CD4-positive, alpha-beta T cell treated with Interleukin-15 for 4 hours (primary cell): ENCODE results near the gene MRPL10.

Experiments used
- DNase-seq: peaks from one replicate; pipeline ENCODE4 v3.0.0-alpha.2; 2020; ENCODE audit warnings: low spot score

MRPL10 gene

DNA sequence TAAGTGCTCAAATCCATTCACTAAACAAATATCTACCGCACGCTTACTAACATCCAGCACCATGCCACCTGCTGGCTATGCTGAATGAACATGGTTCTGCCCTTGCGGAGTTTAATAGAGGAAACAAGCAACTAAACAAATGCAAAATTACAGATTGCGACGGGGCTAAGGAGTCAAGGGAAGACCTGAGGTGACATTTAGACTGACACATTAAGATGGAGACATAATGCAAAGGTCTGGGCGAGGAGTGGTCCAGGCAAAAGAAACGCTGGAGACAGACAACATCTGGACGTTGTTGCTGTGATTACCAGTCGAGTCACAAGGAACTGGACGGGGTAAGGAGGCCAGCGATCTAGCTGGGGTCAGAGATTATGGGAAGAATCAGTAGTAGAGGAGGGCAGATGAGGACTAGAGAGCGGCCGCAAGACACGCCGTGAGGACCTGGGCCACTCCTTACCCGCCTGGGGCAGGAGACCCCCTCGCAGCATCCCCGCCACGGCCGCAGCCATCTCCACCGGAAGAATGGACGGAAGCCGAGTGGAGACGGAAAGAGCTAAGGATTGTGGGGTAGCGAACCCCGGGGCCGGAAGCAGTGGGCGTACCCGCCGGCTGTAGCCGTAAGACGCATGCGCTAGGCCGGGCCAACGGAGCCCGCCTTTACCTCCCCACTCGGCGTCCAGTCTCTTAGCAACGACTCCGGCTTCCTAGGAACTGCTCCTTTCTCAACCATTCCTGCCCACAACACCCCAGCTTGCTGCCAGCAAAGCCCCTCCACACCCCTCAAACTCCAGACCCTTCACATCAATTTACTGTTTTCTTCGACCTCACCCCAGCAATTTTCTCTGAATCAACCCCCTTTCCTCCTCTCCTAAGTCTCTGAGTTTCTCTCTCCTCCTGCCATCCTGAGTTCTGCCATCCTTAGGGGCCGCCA is at the start of gene MRPL10, which contains the start of gene LRRC46:
MRPL10 (minus strand) TSS at position 539 of the 931 bp plus-strand sequence; CDS start at position 509, 30 bp downstream.
LRRC46 (plus strand) TSS at position 668 of the 931 bp plus-strand sequence. CDS start 320 bp downstream, outside the sequence.
- peak; percentile 92 for DNase-seq

DNA sequence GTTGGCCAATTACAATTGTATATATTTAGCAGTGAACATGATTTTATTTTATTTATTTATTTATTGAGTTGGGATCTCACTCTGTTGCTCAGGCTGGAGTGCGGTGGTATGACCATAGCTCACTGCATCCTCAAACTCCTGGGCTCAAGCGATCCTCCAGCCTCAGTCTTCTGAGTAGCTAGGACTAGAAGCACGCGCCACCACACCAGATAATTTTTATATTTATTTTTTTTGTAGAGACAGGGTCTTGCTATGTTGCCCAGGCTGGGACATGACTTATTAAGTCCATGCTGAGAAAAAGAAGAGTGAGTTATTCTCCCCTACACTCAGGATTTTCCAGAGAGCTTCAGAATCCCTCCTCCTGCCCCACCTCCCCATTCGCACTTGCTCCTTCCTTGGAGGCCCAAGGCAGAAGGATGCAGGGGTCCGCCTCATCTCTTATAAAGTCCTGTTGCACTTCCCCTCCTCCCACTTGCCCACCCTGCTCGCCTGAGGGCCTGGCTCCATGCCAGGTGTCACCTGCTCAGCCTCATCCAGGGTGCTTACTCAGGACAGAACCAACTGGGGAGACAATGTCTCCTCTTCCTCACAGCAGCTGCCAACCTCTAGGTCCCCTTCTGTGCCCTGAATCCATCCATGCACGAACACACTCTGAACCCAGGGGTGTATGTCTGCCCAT is 48.6 kb upstream of the MRPL10 start:
- no peak for DNase-seq

DNA sequence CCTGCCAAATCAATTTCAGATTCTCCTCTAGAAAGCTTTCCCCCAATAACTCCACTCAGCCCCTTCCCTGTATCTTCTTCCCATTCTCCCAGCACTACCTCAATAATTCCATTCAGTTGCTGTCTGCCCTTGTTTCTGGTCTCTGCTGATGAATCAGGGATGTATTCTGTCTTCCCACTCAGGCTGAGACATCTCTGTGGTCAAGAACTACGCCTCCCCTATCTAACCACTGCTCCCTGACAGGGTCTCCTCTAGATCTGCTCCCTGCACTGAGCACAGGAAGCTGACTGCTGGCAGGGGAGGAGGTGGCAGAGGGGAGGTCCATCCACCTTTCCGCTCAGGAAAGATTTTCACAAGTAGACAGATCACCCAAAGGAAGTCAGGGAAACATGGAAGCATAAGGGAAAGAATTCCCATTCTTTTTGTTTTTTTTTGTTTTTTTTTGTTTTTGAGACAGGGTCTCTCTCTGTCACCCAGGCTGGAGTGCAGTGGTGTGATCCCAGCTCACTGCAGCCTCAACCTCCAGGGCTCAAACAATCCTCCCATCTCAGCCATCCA is 47.8 kb upstream of the MRPL10 start:
- no peak for DNase-seq

DNA sequence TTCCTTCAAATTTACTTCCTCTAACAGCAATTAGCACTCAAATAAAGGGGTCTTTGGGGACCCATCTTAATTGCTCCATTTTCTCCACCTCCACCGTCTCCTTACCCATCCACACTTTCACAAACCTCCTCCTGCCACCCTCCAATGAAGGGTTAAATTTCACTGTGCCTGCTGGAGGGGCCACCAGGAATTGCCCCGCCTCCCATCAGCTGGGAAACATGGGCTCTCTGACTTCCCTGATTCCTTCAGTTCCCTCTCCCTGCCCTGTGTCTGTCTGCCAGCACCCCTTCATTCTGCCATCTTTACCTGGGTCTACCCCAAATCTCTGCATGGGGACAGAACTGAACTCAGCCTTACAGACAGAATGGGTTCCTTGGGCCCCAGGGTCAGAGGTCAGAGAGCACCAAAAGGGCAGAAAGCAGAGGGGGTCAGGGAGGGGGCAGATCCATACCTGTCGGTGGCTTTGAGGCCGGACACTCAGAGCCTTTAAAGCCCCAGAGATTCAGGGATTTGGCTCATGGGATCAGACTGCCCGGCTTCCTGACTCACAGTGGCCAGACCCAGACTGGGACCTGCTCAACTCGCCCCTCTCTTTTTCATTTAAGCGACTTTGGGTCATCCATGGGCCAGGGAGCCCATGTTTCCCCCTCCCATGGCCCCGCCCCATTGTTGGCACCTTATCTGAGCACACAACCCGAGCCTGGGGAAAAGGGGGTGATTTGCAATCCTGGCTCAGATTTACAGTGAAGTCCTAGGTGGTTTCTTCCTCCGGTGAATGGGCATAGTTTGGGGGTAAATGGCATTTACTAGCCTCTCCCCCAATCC is 47.1 kb upstream of the MRPL10 start:
- no peak for DNase-seq

DNA sequence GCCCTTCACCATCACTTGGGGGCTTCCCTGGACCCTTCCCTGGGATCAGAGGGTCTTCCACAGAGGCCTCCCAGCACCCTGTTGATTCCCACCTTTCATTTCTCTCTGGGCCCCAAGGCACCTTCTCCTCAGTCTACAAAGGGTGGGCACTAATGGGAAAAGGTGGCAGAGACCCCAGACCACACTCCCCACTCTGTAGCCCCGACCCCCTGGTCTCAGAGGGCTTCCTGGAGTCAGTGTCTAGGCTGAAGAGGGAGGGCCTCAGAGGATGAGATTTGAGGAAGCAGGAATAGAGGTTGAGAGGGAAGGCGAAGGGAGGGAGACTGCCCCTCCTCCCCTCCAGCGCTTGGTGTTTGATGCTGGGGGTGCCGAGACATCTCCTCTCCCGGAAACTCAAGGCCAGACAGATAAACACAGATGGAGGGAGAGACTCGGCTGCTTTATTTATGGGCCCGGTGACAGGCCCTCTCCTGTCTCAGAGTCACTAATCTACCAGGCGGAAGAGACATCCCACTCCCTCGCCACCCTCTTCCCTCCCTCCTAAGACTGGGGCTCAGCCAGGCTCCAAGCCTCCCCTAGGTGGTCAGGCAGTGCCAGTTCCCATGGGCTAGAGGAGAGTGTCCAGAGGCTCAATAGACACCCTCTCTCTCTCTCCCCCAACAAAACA is 46.2 kb upstream of the MRPL10 start:
- DNase-seq, result no peak

DNA sequence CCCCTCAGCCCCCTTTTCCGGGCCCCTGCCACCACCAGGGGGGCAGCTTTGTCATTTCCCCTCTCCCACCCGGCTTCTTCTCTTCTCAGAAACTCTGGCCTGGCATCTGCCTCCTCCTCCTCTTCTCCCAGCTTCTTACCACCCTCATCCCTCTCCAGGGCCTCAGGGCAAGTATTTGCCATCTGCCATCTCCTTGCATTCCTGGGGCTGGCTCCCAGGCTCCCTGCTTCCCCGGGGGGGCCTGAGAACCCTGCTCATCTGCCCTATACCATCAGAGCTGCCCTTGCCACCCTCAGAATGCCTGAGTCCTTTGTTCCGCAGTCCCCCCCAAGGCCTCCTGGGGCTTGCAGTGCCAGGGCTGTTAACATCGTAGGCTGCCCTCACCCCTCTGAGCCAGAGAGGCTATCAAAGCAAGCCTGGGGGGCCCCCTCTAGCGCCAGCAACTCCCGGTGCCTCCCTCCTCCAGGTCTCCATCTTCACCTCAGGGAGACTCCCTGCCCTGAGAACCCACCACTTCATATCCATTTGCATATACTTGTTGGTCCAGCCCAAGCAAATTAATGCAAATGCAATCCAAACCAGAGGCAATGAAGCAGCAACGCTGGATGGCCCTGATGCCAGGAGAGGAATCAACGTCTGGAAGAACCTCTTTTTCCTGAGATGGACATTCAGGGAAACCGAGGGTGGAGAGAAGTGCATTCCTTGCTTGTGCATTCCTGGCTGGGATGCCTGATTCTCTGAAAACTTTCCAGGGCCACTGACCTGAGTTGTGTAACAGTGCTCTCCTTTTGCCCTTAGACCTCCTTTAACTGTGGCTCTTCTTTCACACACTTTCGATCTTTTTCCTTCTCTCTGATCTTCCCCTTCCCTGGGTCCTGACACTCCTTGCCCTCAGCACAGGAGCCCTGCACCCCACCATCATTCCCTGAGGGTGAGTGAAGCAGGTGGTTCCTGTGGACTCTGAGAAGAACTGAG is 44.0 kb upstream of the MRPL10 start:
- DNase-seq, result no peak

DNA sequence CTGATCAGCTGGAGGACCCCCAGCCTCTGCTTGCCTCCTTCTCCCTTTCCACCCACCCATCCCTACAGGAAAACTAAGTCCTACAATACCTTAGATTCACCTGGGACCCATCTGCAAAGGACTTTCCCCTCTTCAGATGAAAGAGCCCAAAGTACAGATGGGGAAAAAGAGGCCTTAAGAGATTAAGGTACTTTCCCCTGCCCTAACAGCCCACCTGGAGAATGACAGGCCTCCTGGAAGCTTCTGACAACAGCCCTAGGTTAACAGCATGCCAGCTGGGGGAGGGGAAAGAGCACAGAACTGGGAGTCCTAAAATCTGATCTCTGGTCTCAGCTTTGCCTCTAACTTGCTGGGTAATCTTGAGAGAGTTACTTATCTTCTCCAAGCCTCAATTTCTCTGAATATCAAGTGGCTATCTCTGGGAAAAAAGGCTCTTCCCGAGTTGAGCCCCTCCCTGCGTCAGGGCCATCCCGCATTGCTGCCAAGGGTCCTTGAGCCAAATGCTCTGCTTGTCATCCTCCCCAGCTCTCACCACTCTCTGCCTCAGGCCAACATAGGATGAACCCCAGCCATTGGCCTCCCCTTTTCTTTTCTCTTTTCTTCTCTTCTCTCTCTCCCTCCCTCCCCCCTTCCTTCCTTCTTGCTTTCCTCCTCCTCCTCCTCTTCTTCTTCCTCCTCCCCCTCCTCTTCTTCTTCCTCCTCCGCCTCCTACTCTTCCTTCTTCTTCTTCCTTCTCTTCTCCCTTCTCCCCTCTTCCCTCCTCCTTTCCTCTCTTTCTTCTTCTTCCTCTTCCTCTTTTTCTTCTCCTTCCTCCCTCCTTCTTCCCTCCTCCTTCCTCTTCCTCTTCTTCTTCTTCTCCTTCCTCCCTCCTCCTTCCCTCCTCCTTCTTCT is 42.1 kb upstream of the MRPL10 start:
- DNase-seq, result no peak

DNA sequence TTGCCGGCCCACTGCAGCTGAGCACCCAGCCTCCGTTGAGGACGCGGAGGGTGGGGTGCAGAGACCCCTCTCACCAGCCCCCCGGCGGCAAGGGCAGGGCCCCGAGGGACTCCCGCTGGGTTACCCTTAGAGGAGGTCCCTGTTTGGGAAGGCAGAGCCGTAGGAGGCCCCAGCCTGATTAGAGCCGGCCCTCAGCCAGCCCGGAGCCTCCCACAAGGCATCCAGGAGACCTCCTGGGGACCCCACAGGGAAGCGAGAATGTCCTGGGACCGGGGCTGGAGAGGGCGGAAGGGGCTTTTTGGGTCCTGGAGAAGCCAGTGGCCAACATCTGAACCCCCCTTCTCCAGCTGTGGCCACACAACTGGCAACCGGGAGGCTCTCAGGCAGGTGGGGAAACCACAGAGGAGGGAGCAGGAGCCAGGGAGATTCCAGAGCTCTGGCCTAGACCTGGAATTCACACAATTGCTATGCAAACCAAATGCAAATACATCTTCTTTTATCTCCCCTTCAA is 41.4 kb upstream of the MRPL10 start:
- no peak for DNase-seq

DNA sequence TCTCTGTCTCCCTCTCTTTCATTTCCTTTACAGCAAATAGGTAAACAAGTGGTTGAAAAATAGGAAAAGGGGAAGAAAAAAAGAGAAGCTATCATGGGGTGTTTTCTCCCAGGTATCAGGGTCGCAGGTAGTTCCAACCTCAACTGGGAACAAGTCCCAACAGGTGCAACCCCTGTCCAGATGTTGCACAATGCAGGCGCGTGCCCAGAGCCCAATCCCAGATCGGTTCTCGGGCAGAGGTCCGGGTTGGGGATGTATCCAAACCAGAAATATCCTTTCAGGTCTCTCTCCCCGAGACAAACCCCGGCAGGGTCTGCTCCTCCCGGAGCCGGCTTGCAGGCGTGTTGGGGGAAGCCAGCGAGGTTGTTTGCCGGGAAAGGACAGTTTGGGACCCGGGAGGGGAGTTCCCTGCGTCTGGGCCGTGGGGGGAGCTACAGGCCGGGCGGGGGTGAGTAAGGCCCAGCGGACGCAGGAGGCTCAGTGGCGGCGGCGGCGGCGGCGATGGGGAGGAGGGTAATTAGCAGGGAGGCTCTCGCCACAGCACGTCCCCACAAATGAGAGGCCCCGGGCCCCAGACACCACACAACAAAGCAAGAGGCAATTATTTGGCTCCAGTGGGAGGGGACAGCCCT is 40.8 kb upstream of the MRPL10 start:
- DNase-seq, result no peak

DNA sequence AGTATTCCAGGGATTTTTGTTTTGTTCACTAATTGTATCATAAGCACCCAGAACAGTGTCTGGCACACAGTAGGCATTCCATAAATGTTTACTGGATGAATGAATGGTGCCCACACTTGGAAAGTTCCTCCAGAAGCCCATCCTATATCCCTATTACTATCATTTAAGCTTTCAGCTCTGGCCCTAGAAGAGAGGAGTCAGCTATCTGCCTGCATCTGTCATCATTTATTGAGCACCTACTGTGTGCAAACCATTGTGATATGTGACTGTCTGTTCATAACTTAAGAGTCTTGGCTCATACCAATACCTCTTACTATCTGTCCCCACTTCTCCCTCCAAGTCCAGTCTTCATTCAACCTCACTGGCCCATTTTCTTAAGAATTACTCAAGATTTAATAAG is 39.7 kb upstream of the MRPL10 start:
- DNase-seq, result no peak

DNA sequence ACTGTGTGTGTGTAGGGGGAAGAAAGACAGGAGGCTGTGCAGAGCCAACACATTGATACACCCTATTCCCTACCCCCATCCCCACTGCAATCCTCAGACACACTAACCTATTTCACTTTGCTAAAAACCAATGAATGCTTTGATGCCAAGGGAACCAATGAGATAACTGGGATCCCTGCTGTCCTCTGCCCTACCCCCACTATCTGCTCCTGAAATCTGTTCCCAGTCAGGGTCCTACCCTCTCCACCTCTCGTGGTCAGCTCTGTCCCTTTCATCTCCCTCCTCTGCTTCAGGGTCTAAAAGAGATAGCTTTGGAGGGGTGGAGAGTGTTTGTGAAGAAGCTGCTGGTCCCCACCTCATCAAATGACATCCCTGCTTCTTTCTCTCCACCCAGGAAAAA is 38.7 kb upstream of the MRPL10 start:
- DNase-seq, result no peak

DNA sequence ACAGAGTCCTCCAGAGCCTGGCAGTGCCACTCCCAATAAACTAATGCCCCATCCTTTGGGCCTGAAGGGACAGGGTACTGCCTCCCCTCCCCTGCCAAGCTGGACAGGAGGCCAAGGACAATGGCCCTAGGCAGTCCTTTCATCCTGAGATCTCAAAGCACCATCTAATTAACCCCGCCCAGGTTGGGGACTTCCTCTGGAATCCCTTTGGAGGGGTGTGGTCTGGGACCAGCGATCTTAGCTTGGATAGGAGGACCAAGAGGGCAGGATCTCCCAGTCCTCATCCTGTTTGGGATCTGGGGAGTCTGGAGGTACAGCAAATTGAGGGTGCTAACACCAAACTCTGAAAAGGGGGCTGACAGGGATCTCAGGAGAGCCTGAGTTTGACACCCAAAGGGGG is 37.8 kb upstream of the MRPL10 start:
- no peak for DNase-seq

DNA sequence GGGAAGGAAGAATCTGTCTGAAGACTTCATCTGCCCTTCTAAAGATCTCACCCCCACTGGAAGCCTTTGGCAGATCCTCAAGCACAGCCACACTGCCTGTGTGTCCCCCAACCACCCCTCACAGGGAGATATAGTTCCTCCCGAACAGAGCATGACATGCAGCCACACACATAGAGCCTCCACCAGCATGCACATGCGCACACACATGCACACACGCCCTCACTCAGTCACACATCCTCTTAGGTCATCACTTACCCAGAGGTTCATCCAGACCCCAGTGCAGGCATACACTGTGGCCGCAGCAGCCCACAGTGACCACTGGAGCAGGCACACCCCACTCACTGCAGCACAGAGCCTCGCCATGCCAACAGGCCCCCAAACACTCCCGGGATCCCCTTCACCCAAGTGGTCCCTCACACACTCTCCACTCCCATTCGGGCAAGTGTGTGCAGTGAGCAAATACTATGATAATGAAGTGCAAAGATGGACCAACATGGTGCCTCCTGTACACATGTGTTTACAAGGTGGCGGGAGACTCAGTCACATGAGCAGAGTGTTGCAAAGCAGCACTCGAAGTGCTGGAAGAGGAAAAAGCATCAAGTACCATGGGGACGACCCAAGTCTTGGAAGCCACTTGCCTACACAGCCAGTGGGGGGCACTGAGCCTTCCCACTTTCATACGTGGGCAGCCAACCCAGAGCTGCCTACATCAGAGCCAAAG is 36.6 kb upstream of the MRPL10 start:
- DNase-seq, result no peak

DNA sequence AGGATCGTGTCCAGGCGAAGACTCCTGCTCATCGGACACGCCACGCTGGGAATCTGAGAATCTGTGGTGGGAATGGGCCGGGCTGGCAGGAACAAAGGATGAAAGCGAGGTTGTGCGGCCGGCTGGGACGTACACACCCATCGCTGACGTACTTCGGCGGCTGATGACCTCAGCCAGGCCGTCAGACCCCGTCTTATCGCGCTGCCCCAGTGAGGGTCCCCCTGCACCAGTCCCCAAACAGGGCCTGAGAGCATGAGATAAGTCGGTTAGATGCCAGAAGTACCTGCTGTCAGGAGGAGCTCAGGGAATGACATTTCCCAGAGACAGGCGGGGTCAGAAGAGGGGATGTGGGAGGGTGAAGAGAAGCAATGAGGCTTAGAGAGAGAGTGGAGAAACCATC is 35.6 kb upstream of the MRPL10 start:
- DNase-seq, result no peak

DNA sequence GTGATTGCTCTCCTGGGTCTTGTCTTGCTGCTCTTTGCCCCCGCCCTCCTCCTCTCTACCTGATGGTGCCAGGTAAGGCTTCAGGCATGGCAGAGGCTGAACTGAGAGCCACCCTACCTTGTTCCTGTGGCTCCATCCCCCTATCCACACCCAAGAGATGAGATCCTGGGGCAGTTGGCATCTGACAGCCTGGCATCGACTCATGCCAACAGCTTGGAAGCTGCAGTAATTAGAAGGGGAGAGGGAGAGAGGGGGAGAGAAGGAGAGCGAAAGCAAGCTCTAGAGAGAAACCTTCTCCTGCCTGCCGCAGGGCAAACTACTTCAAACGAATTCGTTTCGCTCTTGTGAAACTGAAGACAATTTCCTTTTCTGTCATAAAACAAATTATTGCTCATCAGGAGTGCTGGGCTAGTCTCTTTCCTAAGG is 33.5 kb upstream of the MRPL10 start:
- DNase-seq, result no peak

DNA sequence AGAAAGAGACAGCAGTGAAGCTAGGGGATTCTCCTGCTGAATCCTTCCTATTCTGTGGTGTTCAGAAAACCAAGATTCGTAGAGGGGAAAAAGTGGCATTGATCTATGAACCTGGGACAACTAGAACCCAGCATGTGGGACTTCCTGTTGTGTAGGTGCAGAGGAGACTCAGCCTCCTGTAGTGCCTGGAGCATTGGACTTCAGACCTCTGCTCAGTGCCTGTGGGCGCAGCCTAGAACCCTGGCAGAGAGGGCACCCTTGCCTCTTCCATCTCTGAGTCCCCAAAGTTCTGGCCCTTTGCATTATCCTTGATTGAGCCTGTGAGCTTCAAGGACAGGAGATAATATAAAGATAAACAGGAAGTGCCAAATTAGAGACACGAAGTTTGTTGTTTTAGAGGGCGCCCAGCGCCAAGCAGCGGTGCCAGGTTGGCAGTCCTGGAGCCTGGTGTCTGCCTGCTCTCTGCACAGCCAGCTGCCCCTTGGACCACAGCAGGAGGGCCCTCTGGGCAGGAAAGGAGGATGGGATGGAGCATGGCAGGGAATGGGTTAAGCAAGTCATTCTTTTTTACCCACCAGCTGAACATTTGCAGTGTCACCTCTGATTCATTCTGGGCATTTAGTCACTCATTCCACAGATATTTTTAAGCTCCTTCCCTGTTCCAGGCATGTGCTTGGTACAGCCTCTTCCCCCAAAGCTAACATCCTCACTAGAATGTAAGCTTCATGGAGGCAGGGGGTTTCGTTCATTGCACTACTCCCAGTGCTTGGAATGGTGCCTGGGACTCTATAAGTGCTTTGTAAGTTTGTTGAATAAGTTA is 31.5 kb upstream of the MRPL10 start:
- no peak for DNase-seq

DNA sequence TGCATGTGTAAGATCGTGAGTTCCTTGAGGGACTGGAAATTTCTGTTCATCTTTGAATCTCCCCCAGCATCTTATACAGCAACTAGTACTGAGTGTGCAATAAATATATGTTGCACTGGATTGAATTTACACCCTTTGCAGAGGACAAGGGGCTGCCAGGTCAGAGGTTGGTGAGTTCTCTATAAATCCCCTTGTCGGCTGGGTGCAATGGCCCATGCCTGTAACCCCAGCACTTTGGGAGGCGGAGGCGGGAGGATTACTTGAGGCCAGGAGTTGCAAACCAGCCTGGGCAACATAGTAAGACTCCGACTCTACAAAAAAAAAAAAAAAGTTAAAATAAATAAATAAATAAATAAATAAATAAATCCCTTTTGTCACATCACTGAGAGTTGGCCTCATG is 29.0 kb upstream of the MRPL10 start:
- DNase-seq, result no peak
